CD14-positive monocyte (primary cell): ENCODE measurements around the gene RNF223. TPM values are rescaled to one million over a fixed set of nuclear protein-coding genes. Genes with fewer than 3 reads are reported as not detected.

Source experiments
- DNase-seq, 3 donors: peaks; one replicate each; pipeline ENCODE4 v3.0.0-alpha.2; 2011 to 2022
- H2AFZ ChIP-seq: 2 replicates; pipeline ENCODE4 v1.6.0; 2012; ENCODE audit warnings: mild to moderate bottlenecking, low read depth, low read length, inconsistent platforms; ENCODE audit not compliant: insufficient read depth, poor library complexity, severe bottlenecking
- H3K27ac ChIP-seq, 2 donors: 1 replicate in 1 of 2; 2 replicates in 1 of 2; pipeline ENCODE4 v1.5.1; 2012 to 2013; ENCODE audit warnings: low read length in 2 of 2, control low read depth in 1 of 2, inconsistent platforms in 1 of 2, low read depth in 1 of 2, mild to moderate bottlenecking in 1 of 2
- H3K27me3 ChIP-seq, 2 donors: one replicate each; pipeline versions ENCODE4 v1.6.0 to v1.6.1; 2011 to 2013; ENCODE audit warnings: low read length in 2 of 2; ENCODE audit not compliant: control insufficient read depth in 2 of 2, insufficient read depth in 2 of 2
- H3K36me3 ChIP-seq, 2 donors: replicated peaks in 1 of 2; 1 replicate in 1 of 2; 2 replicates in 1 of 2; pipeline versions ENCODE4 v1.5.1 to v1.6.1; 2012 to 2013; ENCODE audit warnings: low read length in 2 of 2, control low read depth in 1 of 2, inconsistent platforms in 1 of 2, mild to moderate bottlenecking in 1 of 2; ENCODE audit not compliant: insufficient read depth in 2 of 2, control insufficient read depth in 1 of 2
- H3K4me1 ChIP-seq, 2 donors: 1 replicate in 1 of 2; 2 replicates in 1 of 2; pipeline versions ENCODE4 v1.5.1 to v1.6.1; 2012 to 2013; ENCODE audit warnings: low read length in 2 of 2, control low read depth in 1 of 2, inconsistent platforms in 1 of 2, mild to moderate bottlenecking in 1 of 2, moderate library complexity in 1 of 2; ENCODE audit not compliant: insufficient read depth in 2 of 2, control insufficient read depth in 1 of 2
- H3K4me2 ChIP-seq: replicated peaks from 2 replicates; pipeline ENCODE3; 2012; ENCODE audit warnings: low read length, moderate library complexity, mild to moderate bottlenecking; ENCODE audit not compliant: poor library complexity, severe bottlenecking; ENCODE audit errors: extremely low read depth
- H3K4me3 ChIP-seq, 3 experiments: fragments of 200-600 bp in 1 of 3; sonication (generic) in 1 of 3; replicated peaks in 1 of 3; 1 replicate in 2 of 3; 2 replicates in 1 of 3; pipeline ENCODE4 v1.5.1; 2011 to 2013; ENCODE audit warnings: low read length in 3 of 3, mild to moderate bottlenecking in 3 of 3, control low read depth in 2 of 3, low read depth in 2 of 3, inconsistent platforms in 1 of 3, moderate library complexity in 1 of 3
- H3K79me2 ChIP-seq: 2 replicates; pipeline ENCODE4 v1.6.0; 2012; ENCODE audit warnings: mild to moderate bottlenecking, control low read depth, inconsistent platforms, low read length, moderate library complexity; ENCODE audit not compliant: insufficient read depth
- H3K9ac ChIP-seq: 2 replicates; pipeline ENCODE4 v1.6.0; 2017; ENCODE audit warnings: low read length, mild to moderate bottlenecking; ENCODE audit not compliant: insufficient read depth, poor library complexity, severe bottlenecking
- H3K9me3 ChIP-seq, 2 donors: replicated peaks in 1 of 2; 1 replicate in 1 of 2; 2 replicates in 1 of 2; pipeline versions ENCODE4 v1.5.1 to v1.6.1; 2012 to 2013; ENCODE audit warnings: low read length in 2 of 2, control low read depth in 1 of 2; ENCODE audit not compliant: control insufficient read depth in 1 of 2, insufficient read depth in 1 of 2
- H4K20me1 ChIP-seq: 2 replicates; pipeline ENCODE4 v1.6.0; 2012; ENCODE audit warnings: mild to moderate bottlenecking, low read length, control low read depth, moderate library complexity; ENCODE audit not compliant: insufficient read depth
- H3K27ac Mint-ChIP-seq, 7 donors: one replicate each; pipeline ENCODE4 v1.8.0; 2020; ENCODE audit warnings: mild to moderate bottlenecking in 7 of 7, mixed read lengths in 7 of 7, moderate library complexity in 6 of 7, inconsistent platforms in 2 of 7
- H3K27me3 Mint-ChIP-seq, 3 donors: one replicate each; pipeline ENCODE4 v1.8.0; 2021 to 2022; ENCODE audit warnings: low read depth in 3 of 3, mild to moderate bottlenecking in 3 of 3, mixed read lengths in 3 of 3, moderate library complexity in 3 of 3, inconsistent platforms in 1 of 3
- H3K36me3 Mint-ChIP-seq, 2 donors: one replicate each; pipeline ENCODE4 v1.8.0; 2020; ENCODE audit warnings: mixed read lengths in 2 of 2, inconsistent platforms in 1 of 2, mild to moderate bottlenecking in 1 of 2
- H3K4me1 Mint-ChIP-seq: one replicate; pipeline ENCODE4 v1.8.0; 2020; ENCODE audit warnings: mild to moderate bottlenecking, mixed read lengths
- H3K4me3 Mint-ChIP-seq, 2 donors: one replicate each; pipeline ENCODE4 v1.8.0; 2020; ENCODE audit warnings: mild to moderate bottlenecking in 2 of 2, mixed read lengths in 2 of 2, moderate library complexity in 1 of 2
- H3K9me3 Mint-ChIP-seq, 7 donors: one replicate each; pipeline ENCODE4 v1.8.0; 2020 to 2022; ENCODE audit warnings: mixed read lengths in 7 of 7, mild to moderate bottlenecking in 6 of 7, moderate library complexity in 6 of 7, inconsistent platforms in 2 of 7
- CTCF ChIP-seq: fragments of 200-600 bp; IDR thresholded peaks from one replicate; pipeline ENCODE4 v1.8.0; 2022; ENCODE audit warnings: antibody characterized with exemption, mild to moderate bottlenecking
- WGBS: methylation state at CpG from one replicate; pipeline ENCODE4 v1.1.5; 2013; ENCODE audit warnings: missing lambda C conversion rate; ENCODE audit not compliant: insufficient coverage; 5-methylcytosine and 5-hydroxymethylcytosine counted together
- intact Hi-C, 2 donors: fragments of 100-400 bp; cut with micrococcal nuclease; formaldehyde crosslinking; loops; one replicate each; pipeline versions ENCODE4 v1.15.0 to v1.15.1; 2023
- polyA plus RNA-seq, 3 donors: library from polyadenylated mRNA; depleted of rRNA in 1 of 3; unstranded in 2 of 3; stranded (reverse) in 1 of 3; fragments of 300-500 nt in 2 of 3; fragments of >200 nt in 1 of 3; fragmentation: Illumina TruSeq in 2 of 3; gene quantifications; 1 replicate in 2 of 3; 2 replicates in 1 of 3; pipeline ENCODE4 v1.2.3, GENCODE V29; 2012 to 2021

Gene RNF223
- polyA plus RNA-seq, 3 donors, result not detected

- WGBS, result 94% methylated on average over 41 of the region's 43 CpGs
- Mint-ChIP-seq H3K27ac (peak overlapping the region in 1 of 7 donors; percentile 54), H3K4me1 (peaks cover 9% of the 10 kb centered on the region), H3K27me3 (peaks cover 7 to 17% (median 10%) of the 10 kb centered on the region in 3 donors), H3K4me3 (no peak overlapping the region), H3K9me3 (peaks cover 0 to 2% (median 0%) of the 10 kb centered on the region in 7 donors), H3K36me3 (peaks cover 5 to 6% of the 10 kb centered on the region in 2 donors)
- Histone ChIP-seq H3K4me3 (no peak overlapping the region), H3K79me2 (no peaks in the 10 kb centered on the region), H3K27me3 (peaks cover 0 to 14% of the 10 kb centered on the region in 2 donors), H3K9ac (no peak overlapping the region), H4K20me1 (no peaks in the 10 kb centered on the region), H3K36me3 (no peaks in the 10 kb centered on the region), H3K4me1 (peaks cover 9 to 11% of the 10 kb centered on the region in 2 donors), H3K27ac (no peak overlapping the region), H3K9me3 (no peaks in the 10 kb centered on the region), H2AFZ (no peak overlapping the region), H3K4me2 (no peak overlapping the region)
- TF ChIP-seq CTCF, result no peak
- intact Hi-C loops, result no loop called here
- peak in 1 of 3 donors; percentile 2 for DNase-seq
Measured at GRCh38 chr1:1083416-1084371, 9.6 kb upstream of the RNF223 start.

GRCh38 chr1:1082776-1083415 lies 8.8 kb upstream of the RNF223 start:
- no peaks in the 10 kb centered on the region for H4K20me1 ChIP-seq
- H3K9me3 ChIP-seq, result no peaks in the 10 kb centered on the region
- no peak overlapping the region for H3K4me3 ChIP-seq
- DNase-seq, result no peak
- peaks cover 5 to 6% of the 10 kb centered on the region in 2 donors for H3K36me3 Mint-ChIP-seq
- no peak overlapping the region for H3K4me2 ChIP-seq
- no peak overlapping the region for H2AFZ ChIP-seq
- H3K4me3 Mint-ChIP-seq, result no peak overlapping the region
- H3K27ac ChIP-seq, result no peak overlapping the region
- H3K9ac ChIP-seq, result no peak overlapping the region
- TF ChIP-seq CTCF, result no peak
- H3K79me2 ChIP-seq, result no peaks in the 10 kb centered on the region
- no peak overlapping the region for H3K27ac Mint-ChIP-seq
- H3K36me3 ChIP-seq, result no peaks in the 10 kb centered on the region
- peaks cover 7 to 17% (median 10%) of the 10 kb centered on the region in 3 donors for H3K27me3 Mint-ChIP-seq
- H3K27me3 ChIP-seq, result peaks cover 0 to 14% of the 10 kb centered on the region in 2 donors
- 94% methylated on average over 40 of the region's 40 CpGs for WGBS
- peaks cover 9% of the 10 kb centered on the region for H3K4me1 Mint-ChIP-seq
- H3K4me1 ChIP-seq, result peaks cover 9 to 11% of the 10 kb centered on the region in 2 donors
- intact Hi-C loops, result no loop called here
- peaks cover 0 to 2% (median 0%) of the 10 kb centered on the region in 7 donors for H3K9me3 Mint-ChIP-seq
